Trophoblast cell (in vitro differentiated cells and primary cell): ENCODE results near the gene VWA3B.
"Not testable (repeated sequence)": the region's sequence is repeated elsewhere in the genome, so short reads cannot be mapped to it uniquely, and the experiment has no call there.

Experiments used
- DNase-seq, 2 donors: peaks; one replicate each; pipeline ENCODE4 v3.0.0-alpha.2; 2016
- H2AFZ ChIP-seq: 2 replicates; pipeline ENCODE4 v1.6.1; 2013; ENCODE audit warnings: low read length, moderate library complexity, mild to moderate bottlenecking; ENCODE audit not compliant: insufficient read depth, poor library complexity
- H2AK5ac ChIP-seq: 2 replicates; pipeline ENCODE4 v1.6.1; 2013; ENCODE audit warnings: mild to moderate bottlenecking, low read length
- H2BK120ac ChIP-seq: 2 replicates; pipeline ENCODE4 v1.6.1; 2013; ENCODE audit warnings: low read length, mild to moderate bottlenecking, moderate library complexity; ENCODE audit not compliant: insufficient read depth, poor library complexity
- H2BK12ac ChIP-seq: 2 replicates; pipeline ENCODE4 v1.6.1; 2013; ENCODE audit warnings: mild to moderate bottlenecking, low read length, moderate library complexity
- H2BK5ac ChIP-seq: 2 replicates; pipeline ENCODE4 v1.6.1; 2013; ENCODE audit warnings: low read length, low read depth, moderate library complexity, mild to moderate bottlenecking; ENCODE audit not compliant: poor library complexity
- H3K14ac ChIP-seq: 2 replicates; pipeline ENCODE4 v1.6.1; 2013; ENCODE audit warnings: mild to moderate bottlenecking, low read length
- H3K18ac ChIP-seq: 2 replicates; pipeline ENCODE4 v1.6.1; 2013; ENCODE audit warnings: mild to moderate bottlenecking, low read length
- H3K23ac ChIP-seq: 2 replicates; pipeline ENCODE4 v1.6.1; 2013; ENCODE audit warnings: low read length
- H3K27ac ChIP-seq: 2 replicates; pipeline ENCODE4 v1.5.1; 2013; ENCODE audit warnings: low read depth, mild to moderate bottlenecking, inconsistent platforms, low read length, moderate library complexity
- H3K27me3 ChIP-seq: 2 replicates; pipeline ENCODE4 v1.6.1; 2013; ENCODE audit warnings: inconsistent platforms, mild to moderate bottlenecking, low read length, moderate library complexity; ENCODE audit not compliant: insufficient read depth
- H3K36me3 ChIP-seq, 2 experiments: 1 replicate in 1 of 2; 2 replicates in 1 of 2; pipeline ENCODE4 v1.6.1; 2013; ENCODE audit warnings: low read length in 2 of 2, mild to moderate bottlenecking in 2 of 2, moderate library complexity in 1 of 2; ENCODE audit not compliant: insufficient read depth in 2 of 2, control insufficient read depth in 1 of 2
- H3K4ac ChIP-seq: 2 replicates; pipeline ENCODE4 v1.6.1; 2013; ENCODE audit warnings: low read depth, mild to moderate bottlenecking, low read length, moderate library complexity
- H3K4me1 ChIP-seq, 2 experiments: 1 replicate in 1 of 2; 2 replicates in 1 of 2; pipeline ENCODE4 v1.6.1; 2013; ENCODE audit warnings: low read length in 2 of 2, mild to moderate bottlenecking in 2 of 2, moderate library complexity in 1 of 2; ENCODE audit not compliant: insufficient read depth in 2 of 2, control insufficient read depth in 1 of 2
- H3K4me2 ChIP-seq: 2 replicates; pipeline ENCODE4 v1.6.1; 2013; ENCODE audit warnings: inconsistent platforms, mild to moderate bottlenecking, low read length, moderate library complexity
- H3K4me3 ChIP-seq: 2 replicates; pipeline ENCODE4 v1.5.1; 2013; ENCODE audit warnings: mild to moderate bottlenecking, low read depth, low read length, inconsistent platforms
- H3K79me1 ChIP-seq: one replicate; pipeline ENCODE4 v1.6.1; 2013; ENCODE audit warnings: low read length
- H3K79me2 ChIP-seq: 2 replicates; pipeline ENCODE4 v1.6.1; 2013; ENCODE audit warnings: low read length, mild to moderate bottlenecking; ENCODE audit not compliant: control insufficient read depth, insufficient read depth, poor library complexity
- H3K9ac ChIP-seq: 2 replicates; pipeline ENCODE4 v1.6.1; 2013; ENCODE audit warnings: mild to moderate bottlenecking, low read length
- H3K9me3 ChIP-seq: 2 replicates; pipeline ENCODE4 v1.6.1; 2013; ENCODE audit warnings: low read depth, mild to moderate bottlenecking, control low read depth, inconsistent platforms, low read length; ENCODE audit not compliant: insufficient read depth
- H4K12ac ChIP-seq: 2 replicates; pipeline ENCODE4 v1.6.1; 2013; ENCODE audit warnings: low read depth, mild to moderate bottlenecking, low read length, moderate library complexity
- H4K8ac ChIP-seq: 2 replicates; pipeline ENCODE4 v1.6.1; 2013; ENCODE audit warnings: low read depth, mild to moderate bottlenecking, low read length, moderate library complexity
- H4K91ac ChIP-seq: one replicate; pipeline ENCODE4 v1.6.1; 2013; ENCODE audit warnings: low read depth, mild to moderate bottlenecking, low read length, moderate library complexity
- WGBS: extraction: QIAGEN DNeasy Blood & Tissue Kit; methylation state at CpG from one replicate; pipeline ENCODE4 v1.1.7; 2013; ENCODE audit warnings: missing lambda C conversion rate; ENCODE audit not compliant: insufficient read length, insufficient coverage; ENCODE audit errors: extremely low coverage; 5-methylcytosine and 5-hydroxymethylcytosine counted together

VWA3B gene

DNA sequence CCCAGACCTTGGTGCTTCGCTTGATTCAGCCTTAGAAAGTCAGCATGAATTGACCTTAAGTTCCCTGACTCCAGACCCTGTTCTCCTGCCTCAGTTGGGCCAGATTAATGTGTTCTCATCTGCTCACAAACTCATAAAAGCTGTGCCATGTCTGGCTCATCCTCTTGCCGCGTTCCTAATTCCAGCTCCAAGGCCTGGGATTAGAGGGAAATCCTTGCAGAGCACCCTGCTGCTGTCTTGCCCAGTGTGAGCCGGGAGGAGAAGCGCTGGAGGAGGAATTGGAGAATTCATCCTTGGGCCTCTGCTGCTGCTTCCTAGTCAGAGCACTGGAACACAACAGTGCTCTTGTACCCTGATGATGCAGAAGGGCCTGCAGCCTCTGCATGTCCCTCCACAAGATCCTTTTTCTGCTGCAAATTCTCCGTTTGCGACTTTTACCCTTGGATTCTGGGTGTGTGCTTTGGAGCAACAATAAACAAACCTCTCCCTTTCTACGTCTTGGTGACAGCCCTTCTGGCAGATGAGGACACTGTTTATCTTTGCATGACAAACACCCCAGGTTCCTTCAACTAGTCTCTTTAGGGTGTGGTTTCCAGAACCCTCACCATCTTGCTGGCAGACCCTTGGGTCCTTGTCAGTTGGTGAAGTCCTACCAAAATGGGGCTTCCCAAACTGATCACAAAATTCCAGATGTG, 212.4 kb downstream of the VWA3B start:
- no peak overlapping the region for H3K14ac ChIP-seq
- no peaks in the 10 kb centered on the region for H3K9me3 ChIP-seq
- no peak overlapping the region for H4K91ac ChIP-seq
- no peak overlapping the region for H3K18ac ChIP-seq
- no peak overlapping the region for H4K12ac ChIP-seq
- WGBS = no CpG with 5 or more reads among the region's 8 CpGs
- H3K27me3 ChIP-seq = no peaks in the 10 kb centered on the region
- H2AFZ ChIP-seq = no peak overlapping the region
- H3K27ac ChIP-seq = no peak overlapping the region
- no peak overlapping the region for H2BK120ac ChIP-seq
- H3K9ac ChIP-seq = no peak overlapping the region
- H2AK5ac ChIP-seq = no peak overlapping the region
- H3K23ac ChIP-seq = no peak overlapping the region
- no peaks in the 10 kb centered on the region for H3K79me2 ChIP-seq
- H2BK5ac ChIP-seq = no peak overlapping the region
- H3K36me3 ChIP-seq = no peaks in the 10 kb centered on the region
- H4K8ac ChIP-seq = no peak overlapping the region
- H2BK12ac ChIP-seq = no peak overlapping the region
- H3K79me1 ChIP-seq = no peaks in the 10 kb centered on the region
- H3K4ac ChIP-seq = no peak overlapping the region
- H3K4me3 ChIP-seq = no peak overlapping the region
- DNase-seq = no peak
- no peak overlapping the region for H3K4me2 ChIP-seq
- H3K4me1 ChIP-seq = no peaks in the 10 kb centered on the region

DNA sequence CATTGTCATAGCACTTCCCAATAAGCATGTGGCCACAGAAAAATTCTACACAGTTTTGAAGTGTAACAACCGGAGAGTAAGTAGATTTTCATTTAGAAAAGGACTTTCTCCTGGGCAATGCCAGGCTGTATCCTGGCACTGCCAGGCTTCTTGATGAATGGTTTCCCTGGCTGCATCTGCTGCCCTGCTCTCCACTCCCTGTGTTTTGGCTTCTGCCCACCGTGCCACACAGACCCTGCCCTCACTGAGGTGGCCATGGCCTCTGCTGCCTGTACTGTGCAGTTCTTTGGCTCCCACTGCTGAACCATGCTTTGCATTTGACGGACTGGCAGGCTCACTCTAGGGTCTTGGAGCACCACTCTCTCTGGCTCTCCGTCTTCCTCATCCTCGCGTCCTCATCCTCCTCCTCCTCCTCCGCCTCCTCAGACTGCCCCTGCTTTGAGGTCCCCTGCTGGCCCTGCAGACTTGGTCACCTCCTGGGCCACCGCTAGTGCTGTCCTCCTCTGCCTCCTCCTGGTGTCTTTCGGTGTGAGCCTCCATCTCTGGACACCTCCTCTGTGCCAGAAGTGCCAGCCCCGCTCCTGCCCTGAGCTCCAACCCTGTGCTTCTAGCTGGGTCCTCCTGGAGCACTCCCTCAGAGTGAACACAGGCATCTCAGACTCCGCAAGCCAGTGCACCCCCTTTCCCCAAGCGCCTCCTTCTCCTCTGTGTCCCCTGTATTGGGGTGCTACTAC, 213.3 kb downstream of the VWA3B start:
- no peak overlapping the region for H4K8ac ChIP-seq
- H2AFZ ChIP-seq = no peak overlapping the region
- no peak overlapping the region for H3K4ac ChIP-seq
- WGBS = no CpG with 5 or more reads among the region's 12 CpGs
- H4K91ac ChIP-seq = no peak overlapping the region
- no peaks in the 10 kb centered on the region for H3K9me3 ChIP-seq
- no peaks in the 10 kb centered on the region for H3K27me3 ChIP-seq
- H2BK5ac ChIP-seq = no peak overlapping the region
- no peak overlapping the region for H2BK120ac ChIP-seq
- H4K12ac ChIP-seq = no peak overlapping the region
- H3K4me1 ChIP-seq = no peaks in the 10 kb centered on the region
- DNase-seq = no peak
- no peak overlapping the region for H3K23ac ChIP-seq
- H3K9ac ChIP-seq = no peak overlapping the region
- H3K18ac ChIP-seq = no peak overlapping the region
- H3K4me2 ChIP-seq = no peak overlapping the region
- H2AK5ac ChIP-seq = no peak overlapping the region
- no peak overlapping the region for H3K14ac ChIP-seq
- H2BK12ac ChIP-seq = no peak overlapping the region
- no peaks in the 10 kb centered on the region for H3K79me2 ChIP-seq
- no peak overlapping the region for H3K27ac ChIP-seq
- no peaks in the 10 kb centered on the region for H3K36me3 ChIP-seq
- no peak overlapping the region for H3K4me3 ChIP-seq
- H3K79me1 ChIP-seq = no peaks in the 10 kb centered on the region

DNA sequence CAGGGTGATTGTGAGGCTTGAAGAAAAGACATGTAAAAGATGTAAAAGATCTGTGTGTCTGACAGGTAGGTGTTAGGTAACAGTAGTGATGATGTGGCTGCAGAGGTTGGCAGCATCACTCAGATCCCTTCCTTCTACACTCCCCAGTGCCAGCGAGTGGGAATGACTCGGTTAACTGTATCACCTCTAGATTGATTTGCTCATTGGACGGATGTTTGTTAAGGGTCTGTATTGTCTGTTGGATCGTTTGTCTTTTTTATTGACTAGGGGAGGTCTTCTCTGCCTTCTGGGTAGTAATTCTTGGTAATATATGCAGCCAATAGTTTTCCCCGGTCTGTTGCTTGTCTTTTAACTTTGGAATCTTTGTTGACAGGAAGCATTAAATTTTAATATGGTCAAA, 214.5 kb downstream of the VWA3B start:
- no peak overlapping the region for H3K23ac ChIP-seq
- H2BK5ac ChIP-seq = no peak overlapping the region
- no peak overlapping the region for H4K8ac ChIP-seq
- no peak for DNase-seq
- H3K4me2 ChIP-seq = no peak overlapping the region
- H3K9me3 ChIP-seq = no peaks in the 10 kb centered on the region
- H2BK12ac ChIP-seq = no peak overlapping the region
- H3K79me1 ChIP-seq = no peaks in the 10 kb centered on the region
- no CpG with 5 or more reads among the region's 5 CpGs for WGBS
- H3K27ac ChIP-seq = no peak overlapping the region
- H3K4me3 ChIP-seq = no peak overlapping the region
- no peak overlapping the region for H3K4ac ChIP-seq
- H3K18ac ChIP-seq = no peak overlapping the region
- H4K91ac ChIP-seq = no peak overlapping the region
- no peaks in the 10 kb centered on the region for H3K27me3 ChIP-seq
- H2AFZ ChIP-seq = no peak overlapping the region
- H3K14ac ChIP-seq = no peak overlapping the region
- H2AK5ac ChIP-seq = no peak overlapping the region
- H2BK120ac ChIP-seq = no peak overlapping the region
- H3K36me3 ChIP-seq = no peaks in the 10 kb centered on the region
- H4K12ac ChIP-seq = no peak overlapping the region
- no peaks in the 10 kb centered on the region for H3K79me2 ChIP-seq
- H3K4me1 ChIP-seq = no peaks in the 10 kb centered on the region
- no peak overlapping the region for H3K9ac ChIP-seq

DNA sequence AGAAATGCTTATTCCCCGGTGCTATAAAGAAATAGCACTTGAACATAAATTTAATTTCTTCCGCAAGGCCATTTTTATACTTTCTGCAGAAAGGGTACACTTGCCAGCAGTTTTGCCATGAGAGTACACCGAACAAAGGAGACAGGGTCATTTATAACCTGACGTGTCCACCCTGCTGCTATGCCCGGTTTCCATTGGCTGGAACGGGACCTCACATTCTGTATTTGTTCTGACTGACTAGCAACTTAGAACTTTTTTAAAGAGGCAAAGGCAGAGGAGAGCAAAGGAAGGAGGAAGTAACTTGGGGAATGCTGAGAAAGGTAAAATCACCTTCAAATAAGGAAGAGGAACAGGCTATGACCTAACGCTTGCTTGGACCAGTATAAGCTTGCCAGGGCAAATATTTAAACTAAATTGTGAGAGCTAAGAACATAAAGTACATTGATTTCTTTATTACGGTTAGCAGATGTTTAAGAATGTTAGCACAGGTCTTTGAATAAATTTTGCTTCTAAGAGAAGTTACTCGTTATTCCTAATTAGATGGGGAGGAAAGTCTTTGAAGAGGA, 220.2 kb downstream of the VWA3B start:
- H3K14ac ChIP-seq, H3K9me3 ChIP-seq, H4K12ac ChIP-seq, H4K8ac ChIP-seq, H2BK120ac ChIP-seq, H4K91ac ChIP-seq, H3K79me1 ChIP-seq, H2AFZ ChIP-seq, H3K27me3 ChIP-seq, H3K79me2 ChIP-seq, H2BK5ac ChIP-seq, H3K4ac ChIP-seq, H3K18ac ChIP-seq, H2AK5ac ChIP-seq, H3K4me1 ChIP-seq, H3K23ac ChIP-seq, H3K4me3 ChIP-seq, H3K4me2 ChIP-seq, H3K9ac ChIP-seq, DNase-seq, H3K27ac ChIP-seq, H2BK12ac ChIP-seq, H3K36me3 ChIP-seq: not testable (repeated sequence)
- no CpG with 5 or more reads among the region's 9 CpGs for WGBS
